Measurements from ENCODE around the gene UNC5A. TPM values are rescaled to one million over a fixed set of nuclear protein-coding genes. Genes with fewer than 3 reads are reported as not detected.
A peak's percentile ranks its signal among the peaks of the same experiment; 100 is the strongest.

The UNC5A gene
- total and polyA plus RNA-seq, 9 of the 15 experiments (the other 6 are each of a cell fraction or from before 2014, with no cell fraction given), result not detected

DNA sequence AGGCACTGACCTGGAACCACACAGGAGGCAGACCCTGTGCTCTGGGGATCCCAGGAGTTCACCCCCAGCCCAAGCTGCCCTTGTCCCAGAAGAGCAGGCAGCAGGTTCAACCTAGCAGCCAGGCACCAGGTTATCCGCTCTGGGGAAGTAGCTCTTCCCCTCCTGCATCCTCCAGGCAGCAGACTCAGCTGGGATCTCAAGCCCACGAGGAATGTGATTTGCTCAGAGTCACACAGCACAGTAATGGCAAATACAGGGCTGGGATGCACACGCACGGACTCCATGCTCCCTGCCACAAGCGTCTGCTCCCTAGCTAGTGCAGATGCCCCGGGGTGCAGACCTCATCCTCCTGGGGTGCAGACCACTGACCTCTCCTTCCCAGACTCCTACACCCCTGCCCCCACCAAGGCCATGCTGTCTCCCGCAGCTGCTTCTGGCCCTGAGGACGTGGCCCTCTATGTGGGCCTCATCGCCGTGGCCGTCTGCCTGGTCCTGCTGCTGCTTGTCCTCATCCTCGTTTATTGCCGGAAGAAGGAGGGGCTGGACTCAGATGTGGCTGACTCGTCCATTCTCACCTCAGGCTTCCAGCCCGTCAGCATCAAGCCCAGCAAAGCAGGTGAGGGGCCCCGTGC is 63.3 kb downstream of the UNC5A start:
- Histone ChIP-seq H2AFZ (ENCODE audit: low read depth, low read length) (no peak overlapping the region), H3K4me3 (no peak overlapping the region), H3K9me3 (replicated peaks; ENCODE audit: control insufficient read depth, insufficient read depth, low read depth, low read length) (no peaks in the 10 kb centered on the region), H3K79me2 (ENCODE audit: control insufficient read depth, insufficient read depth, low read length) (no peaks in the 10 kb centered on the region), H3K4me2 (ENCODE audit: insufficient read depth, low read length) (no peak overlapping the region), H3K9me1 (ENCODE audit: control insufficient read depth, insufficient read depth, low read length) (peaks cover 4% of the 10 kb centered on the region), H4K20me1 (replicated peaks; ENCODE audit: control insufficient read depth, insufficient read depth, low read length) (peaks cover 19% of the 10 kb centered on the region; the same call in 1 of the 2 replicates), H3K4me1 (replicated peaks in 1 of 2; ENCODE audit: control insufficient read depth in 2 of 2, insufficient read depth in 2 of 2, low read length in 2 of 2) (peaks cover 0 to 49% of the 10 kb centered on the region in 2 experiments; a peak in 2 of 5 replicates), H3K9ac (ENCODE audit: insufficient read depth in 1 of 2, low read depth in 2 of 2, low read length in 2 of 2) (peak overlapping the region in 1 of 2 experiments; percentile 55; a peak in 1 of 4 replicates), H3K27me3 (ENCODE audit: control insufficient read depth in 2 of 2, insufficient read depth in 2 of 2, low read length in 2 of 2) (peaks cover 45 to 69% of the 10 kb centered on the region in 2 experiments), H3K27ac (ENCODE audit: extremely low read depth, low read depth, low read length) (no peak overlapping the region), H3K36me3 (ENCODE audit: control insufficient read depth, insufficient read depth, low read length) (no peaks in the 10 kb centered on the region)
- FAIRE-seq (no peak), DNase-seq (ENCODE audit: extremely low read depth in 1 of 4, low spot score in 3 of 4) (no peak), ATAC-seq (no peak)
- 3% methylated on average over 14 of the region's 16 CpGs for WGBS (ENCODE audit: insufficient coverage, low coverage, missing lambda C conversion rate)
- CTCF ChIA-PET (ENCODE audit: low intra/inter-chr PET ratio), result no interaction called here
- intact Hi-C loops (cut with micrococcal nuclease), result no loop called here
- TF ChIP-seq HMG20B (CRISPR knock-in tag; IDR thresholded peaks at IDR 0.05) (no peak), RBM15 (IDR thresholded peaks at IDR 0.05; ENCODE audit: insufficient read depth, low read length) (no peak), TRIM28 (IDR thresholded peaks at IDR 0.05) (no peak), RBM34 (IDR thresholded peaks at IDR 0.05; ENCODE audit: borderline replicate concordance, insufficient read depth, low read length) (no peak), ZNF583 (CRISPR knock-in tag; IDR thresholded peaks at IDR 0.05) (no peak), PTTG1 (tag; IDR thresholded peaks at IDR 0.05; ENCODE audit: low read depth) (no peak), DIDO1 (tag; IDR thresholded peaks at IDR 0.05; ENCODE audit: low read depth) (no peak), SMARCE1 (IDR thresholded peaks at IDR 0.05) (no peak), MYBL2 (IDR thresholded peaks at IDR 0.05; ENCODE audit: low read depth) (no peak), MYBL2 (CRISPR knock-in tag; IDR thresholded peaks at IDR 0.05; ENCODE audit: borderline replicate concordance) (no peak), HMGN3 (IDR thresholded peaks at IDR 0.05; ENCODE audit: borderline replicate concordance, extremely low read depth, insufficient read length, low read depth, low read length) (no peak), KHSRP (IDR thresholded peaks at IDR 0.05) (no peak), CHD4 (IDR thresholded peaks at IDR 0.05; ENCODE audit: insufficient read depth, insufficient replicate concordance, low read depth, low read length, poor library complexity, severe bottlenecking) (no peak), ZNF778 (CRISPR knock-in tag; IDR thresholded peaks at IDR 0.05) (no peak), KLF10 (CRISPR knock-in tag; IDR thresholded peaks at IDR 0.05) (no peak), PHB2 (IDR thresholded peaks at IDR 0.05; ENCODE audit: low read depth) (no peak)
- TF ChIP-seq, protein P1, sequence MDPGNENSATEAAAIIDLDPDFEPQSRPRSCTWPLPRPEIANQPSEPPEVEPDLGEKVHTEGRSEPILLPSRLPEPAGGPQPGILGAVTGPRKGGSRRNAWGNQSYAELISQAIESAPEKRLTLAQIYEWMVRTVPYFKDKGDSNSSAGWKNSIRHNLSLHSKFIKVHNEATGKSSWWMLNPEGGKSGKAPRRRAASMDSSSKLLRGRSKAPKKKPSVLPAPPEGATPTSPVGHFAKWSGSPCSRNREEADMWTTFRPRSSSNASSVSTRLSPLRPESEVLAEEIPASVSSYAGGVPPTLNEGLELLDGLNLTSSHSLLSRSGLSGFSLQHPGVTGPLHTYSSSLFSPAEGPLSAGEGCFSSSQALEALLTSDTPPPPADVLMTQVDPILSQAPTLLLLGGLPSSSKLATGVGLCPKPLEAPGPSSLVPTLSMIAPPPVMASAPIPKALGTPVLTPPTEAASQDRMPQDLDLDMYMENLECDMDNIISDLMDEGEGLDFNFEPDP (CRISPR knock-in tag; IDR thresholded peaks at IDR 0.05), result no peak
- TF ChIP-seq, protein P2, sequence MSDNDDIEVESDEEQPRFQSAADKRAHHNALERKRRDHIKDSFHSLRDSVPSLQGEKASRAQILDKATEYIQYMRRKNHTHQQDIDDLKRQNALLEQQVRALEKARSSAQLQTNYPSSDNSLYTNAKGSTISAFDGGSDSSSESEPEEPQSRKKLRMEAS (CRISPR knock-in tag; IDR thresholded peaks at IDR 0.05), result no peak
- TF ChIP-seq, protein P3, sequence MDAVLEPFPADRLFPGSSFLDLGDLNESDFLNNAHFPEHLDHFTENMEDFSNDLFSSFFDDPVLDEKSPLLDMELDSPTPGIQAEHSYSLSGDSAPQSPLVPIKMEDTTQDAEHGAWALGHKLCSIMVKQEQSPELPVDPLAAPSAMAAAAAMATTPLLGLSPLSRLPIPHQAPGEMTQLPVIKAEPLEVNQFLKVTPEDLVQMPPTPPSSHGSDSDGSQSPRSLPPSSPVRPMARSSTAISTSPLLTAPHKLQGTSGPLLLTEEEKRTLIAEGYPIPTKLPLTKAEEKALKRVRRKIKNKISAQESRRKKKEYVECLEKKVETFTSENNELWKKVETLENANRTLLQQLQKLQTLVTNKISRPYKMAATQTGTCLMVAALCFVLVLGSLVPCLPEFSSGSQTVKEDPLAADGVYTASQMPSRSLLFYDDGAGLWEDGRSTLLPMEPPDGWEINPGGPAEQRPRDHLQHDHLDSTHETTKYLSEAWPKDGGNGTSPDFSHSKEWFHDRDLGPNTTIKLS (IDR thresholded peaks at IDR 0.05; ENCODE audit: borderline replicate concordance, low read depth), result no peak
- in situ Hi-C loops (cut with MboI), result no loop called here
- POLR2A ChIA-PET, result interaction anchor here (0.7 kb wide), 3 partner anchors 197 to 334 kb away, joined by 3 read pairs; no protein-coding TSS in a partner anchor
- BruUV-seq (replicated peaks), result no TSS peak
